Adrenal gland (tissue), 5 donors: ENCODE data around the gene TAAR5.

ENCODE experiments used
- CTCF ChIP-seq, 6 experiments: fragments of 450-650 bp in 4 of 6; fragments of 200-600 bp in 2 of 6; sonication (generic) in 1 of 6; IDR thresholded peaks; 1 replicate in 5 of 6; 2 replicates in 1 of 6; pipeline versions ENCODE4 v1.5.1 to v1.8.0; 2016 to 2021; ENCODE audit warnings: antibody characterized with exemption in 6 of 6, mild to moderate bottlenecking in 2 of 6, moderate library complexity in 1 of 6
- POLR2A ChIP-seq, 2 donors: fragments of 450-650 bp; IDR thresholded peaks; one replicate each; pipeline ENCODE4 v1.6.1; 2017; ENCODE audit warnings: antibody characterized with exemption in 2 of 2, mild to moderate bottlenecking in 2 of 2, moderate library complexity in 1 of 2
- donor health status: DM: no; HTN: no; CAD: no.

- TF ChIP-seq CTCF (IDR thresholded peaks at IDR 0.05) (no peak), POLR2A (IDR thresholded peaks at IDR 0.05) (no peak)
Measured at GRCh38 chr6:132571774-132572173, 17.8 kb downstream of the TAAR5 start.
